Mucosa of rectum (tissue), 2 donors: Measurements from ENCODE around the gene AK1.

ENCODE experiments used
- H3K27ac ChIP-seq, 2 donors: one replicate each; pipeline ENCODE4 v1.7.0; 2013; ENCODE audit warnings: inconsistent platforms in 2 of 2, low read depth in 2 of 2, low read length in 2 of 2
- H3K27me3 ChIP-seq, 2 donors: one replicate each; pipeline ENCODE4 v1.7.0; 2013; ENCODE audit warnings: low read length in 2 of 2; ENCODE audit not compliant: control insufficient read depth in 2 of 2, insufficient read depth in 2 of 2
- H3K36me3 ChIP-seq, 2 donors: one replicate each; pipeline ENCODE4 v1.7.0; 2013; ENCODE audit warnings: low read length in 2 of 2; ENCODE audit not compliant: control insufficient read depth in 2 of 2, insufficient read depth in 2 of 2
- H3K4me1 ChIP-seq, 2 donors: one replicate each; pipeline ENCODE4 v1.7.0; 2013; ENCODE audit warnings: low read length in 2 of 2, mild to moderate bottlenecking in 1 of 2; ENCODE audit not compliant: control insufficient read depth in 2 of 2, insufficient read depth in 2 of 2
- H3K4me3 ChIP-seq, 2 donors: one replicate each; pipeline ENCODE4 v1.7.0; 2013; ENCODE audit warnings: low read length in 2 of 2
- H3K9ac ChIP-seq, 2 donors: one replicate each; pipeline ENCODE4 v1.7.0; 2013; ENCODE audit warnings: low read length in 2 of 2, low read depth in 1 of 2, mild to moderate bottlenecking in 1 of 2
- H3K9me3 ChIP-seq, 2 donors: one replicate each; pipeline ENCODE4 v1.7.0; 2013; ENCODE audit warnings: low read length in 2 of 2; ENCODE audit not compliant: control insufficient read depth in 2 of 2
- donor health status: healthy.
- donor health status: Normal muscosa, but diverticular disease.

Gene AK1

DNA sequence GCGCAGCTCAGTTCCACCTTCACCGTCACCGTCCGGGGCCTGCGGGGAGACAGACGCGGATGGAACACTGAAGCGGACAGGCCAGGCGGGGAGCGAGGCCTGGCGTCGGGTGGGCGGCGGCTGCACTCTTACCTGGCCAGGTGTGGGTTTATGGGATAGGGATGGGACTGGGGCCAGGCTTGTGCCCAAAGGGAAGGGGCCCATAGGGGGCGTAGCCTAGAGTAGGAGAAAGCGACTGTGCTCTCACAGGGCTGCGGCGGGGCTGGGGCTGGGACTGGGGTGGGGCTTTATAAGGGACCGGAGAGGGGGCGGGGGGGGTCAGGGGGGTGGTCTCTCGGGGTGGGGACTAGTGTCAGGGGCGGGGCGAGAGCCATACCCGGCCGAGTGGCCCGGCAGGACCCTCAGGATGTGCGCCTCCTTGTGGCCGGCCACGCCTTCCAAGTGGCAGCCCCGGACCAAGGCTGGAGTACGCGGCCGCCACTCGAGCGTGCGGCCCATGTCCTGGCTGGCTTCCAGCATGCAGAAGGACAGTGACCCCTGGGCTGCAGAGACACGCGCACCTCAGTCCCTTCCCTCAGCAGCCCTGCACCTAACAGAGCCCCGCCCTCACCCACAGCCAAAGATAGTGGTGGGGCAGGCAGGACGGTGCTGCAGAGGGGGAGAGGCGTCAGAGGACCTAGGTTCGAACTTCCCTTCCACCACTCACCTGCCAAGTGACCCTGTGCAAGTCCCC, 52.0 kb downstream of the AK1 start:
- Histone ChIP-seq H3K27ac (no peak overlapping the region), H3K9me3 (no peaks in the 10 kb centered on the region), H3K4me3 (no peak overlapping the region), H3K4me1 (peaks cover 4 to 18% of the 10 kb centered on the region in 2 donors), H3K9ac (no peak overlapping the region), H3K36me3 (peaks cover 4 to 11% of the 10 kb centered on the region in 2 donors), H3K27me3 (no peaks in the 10 kb centered on the region)

DNA sequence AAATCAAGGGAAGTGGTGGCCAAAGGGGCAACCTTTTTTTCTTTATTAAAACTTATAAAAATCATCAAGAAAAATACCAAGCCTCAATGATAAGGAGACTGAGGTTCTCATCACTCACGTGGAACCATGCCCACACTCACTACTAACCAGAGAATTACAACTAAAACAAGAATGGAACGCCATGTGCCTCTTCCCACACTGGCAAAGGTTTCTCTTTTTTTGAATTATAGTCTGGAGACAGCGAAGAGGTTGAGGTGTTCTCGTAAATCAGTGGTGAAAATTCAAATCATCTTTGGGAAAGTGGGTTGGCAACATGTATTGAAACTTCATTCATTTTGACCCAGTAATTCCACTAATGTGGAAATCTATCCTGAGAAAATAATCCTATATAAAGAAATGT, 55.4 kb downstream of the AK1 start:
- Histone ChIP-seq H3K27me3 (no peaks in the 10 kb centered on the region), H3K4me1 (peaks cover 0 to 6% of the 10 kb centered on the region in 2 donors), H3K27ac (no peak overlapping the region), H3K36me3 (peaks cover 4 to 22% of the 10 kb centered on the region in 2 donors), H3K4me3 (no peak overlapping the region), H3K9ac (no peak overlapping the region), H3K9me3 (no peaks in the 10 kb centered on the region)

DNA sequence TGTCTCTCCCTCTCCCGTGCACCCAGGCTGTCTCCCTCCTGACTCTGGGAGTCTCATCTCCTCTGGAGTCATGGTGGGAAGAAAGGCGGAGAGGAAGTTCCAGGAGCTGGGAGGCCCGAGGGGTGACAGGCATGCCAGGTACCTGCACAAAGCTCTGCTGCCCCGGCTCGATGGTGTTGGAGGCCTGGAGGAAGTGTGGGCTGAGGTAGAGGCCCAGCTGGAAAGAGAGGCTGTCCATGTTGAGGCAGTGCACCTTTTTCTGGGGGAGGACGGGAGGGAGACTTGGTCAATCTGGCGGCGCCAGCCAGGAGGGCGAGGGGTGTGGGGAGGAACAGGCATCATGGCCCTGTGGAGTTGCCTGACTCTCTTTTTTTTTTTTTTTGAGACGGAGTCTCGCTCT, 58.9 kb downstream of the AK1 start:
- no peak overlapping the region for H3K27ac ChIP-seq

DNA sequence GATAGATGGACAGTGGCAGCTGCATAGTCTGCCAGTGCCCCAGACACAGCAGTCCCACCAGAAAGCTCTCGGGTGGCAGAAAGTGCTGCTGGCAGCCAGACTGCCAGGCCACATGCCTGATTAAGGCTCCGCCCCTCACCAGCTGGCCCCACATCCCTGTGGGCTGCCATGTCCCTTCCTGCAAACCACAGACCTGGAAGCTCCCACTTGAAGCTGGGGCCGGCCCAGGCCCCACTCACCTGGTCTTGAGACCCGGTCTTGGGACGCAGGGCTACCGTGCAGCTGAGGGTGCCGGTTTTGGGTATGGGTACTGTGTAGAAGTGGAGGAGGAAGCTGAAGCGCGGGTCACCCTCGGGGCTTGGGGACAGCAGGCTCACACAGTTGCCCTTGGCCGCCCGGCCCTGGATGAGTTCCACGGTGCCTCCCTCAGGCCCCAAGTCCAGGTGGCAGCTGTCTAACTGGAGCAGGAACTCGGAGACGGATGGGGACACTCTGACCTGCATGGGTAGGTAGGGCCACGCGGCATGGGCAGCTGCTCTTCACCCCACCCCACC, 59.5 kb downstream of the AK1 start:
- Histone ChIP-seq H3K36me3 (peaks cover 10 to 35% of the 10 kb centered on the region in 2 donors), H3K27ac (no peak overlapping the region), H3K4me1 (no peaks in the 10 kb centered on the region), H3K4me3 (no peak overlapping the region), H3K9me3 (no peaks in the 10 kb centered on the region), H3K27me3 (no peaks in the 10 kb centered on the region), H3K9ac (no peak overlapping the region)

More for the DNA sequence above, 58.9 kb downstream of the AK1 start:
- Histone ChIP-seq H3K9ac (no peak overlapping the region), H3K36me3 (peaks cover 6 to 29% of the 10 kb centered on the region in 2 donors), H3K9me3 (no peaks in the 10 kb centered on the region), H3K27me3 (no peaks in the 10 kb centered on the region), H3K4me1 (no peaks in the 10 kb centered on the region), H3K4me3 (no peak overlapping the region)

DNA sequence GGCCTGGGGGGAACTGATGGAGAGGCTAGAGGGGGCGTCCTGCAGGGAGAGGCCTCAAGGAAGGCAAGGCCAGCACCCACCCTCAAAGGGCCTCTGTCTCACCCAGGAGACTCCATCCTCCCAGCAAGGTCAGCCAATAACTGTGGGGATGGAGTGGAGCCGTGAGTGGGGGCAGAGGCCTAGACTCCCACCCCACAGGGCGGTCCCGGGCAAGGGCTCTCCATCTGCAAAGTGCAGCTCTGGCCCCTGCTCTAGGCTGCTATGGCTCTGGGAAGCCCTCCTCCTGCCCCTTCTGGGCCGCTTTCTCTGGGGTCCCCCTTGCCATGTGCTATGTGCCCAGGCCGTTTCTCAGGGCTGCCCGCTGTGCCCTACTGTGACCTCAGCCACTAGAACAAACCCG, 60.7 kb downstream of the AK1 start:
- H3K27me3 ChIP-seq = no peaks in the 10 kb centered on the region
- peaks cover 13 to 41% of the 10 kb centered on the region in 2 donors for H3K36me3 ChIP-seq
- H3K27ac ChIP-seq = no peak overlapping the region
- H3K4me3 ChIP-seq = no peak overlapping the region
- H3K4me1 ChIP-seq = no peaks in the 10 kb centered on the region
- H3K9me3 ChIP-seq = no peaks in the 10 kb centered on the region
- H3K9ac ChIP-seq = no peak overlapping the region
